ENCODE measurements around the gene CLCNKA. TPM values are rescaled to one million over a fixed set of nuclear protein-coding genes. Genes with fewer than 3 reads are reported as not detected.

The CLCNKA gene
- 0.03 TPM for polyA plus RNA-seq (2013)

DNA sequence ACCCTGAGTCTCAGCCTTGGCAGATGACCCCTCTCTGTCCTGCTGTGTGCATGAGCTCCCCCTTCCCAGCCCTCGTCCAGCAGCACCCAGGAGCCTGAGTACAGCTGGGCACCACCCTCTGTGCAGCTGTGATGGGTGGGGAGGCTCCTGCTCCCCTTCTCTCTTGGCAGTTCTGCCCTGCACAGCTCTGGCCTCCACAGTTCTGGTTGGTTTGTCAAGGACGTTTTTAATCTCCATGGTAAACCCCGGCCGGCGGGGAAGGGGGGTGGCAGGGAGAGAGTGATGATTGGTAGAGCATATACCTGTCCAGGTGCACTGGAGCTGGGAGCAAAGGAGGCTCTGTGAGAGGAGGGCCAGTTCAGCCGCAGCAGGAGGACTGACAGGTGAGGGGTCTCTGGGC is at the start of gene CLCNKA:
Gene CLCNKA (plus strand): TSS at position 356 of the 400 bp plus-strand sequence. CDS start 584 bp downstream, outside the sequence.
- Histone ChIP-seq H3K27ac (ENCODE audit: insufficient read depth in 1 of 2, low read depth in 1 of 2, low read length in 2 of 2, poor library complexity in 1 of 2, severe bottlenecking in 2 of 2) (no peak within 1 kb of the TSS), H3K4me1 (ENCODE audit: control extremely low read depth in 1 of 4, control insufficient read depth in 4 of 4, insufficient read depth in 4 of 4, low read length in 3 of 4) (peaks cover 0 to under 1% (median 0%) of the 10 kb centered on the region in 4 experiments), H3K27me3 (replicated peaks in 2 of 5; ENCODE audit: control insufficient read depth in 4 of 5, insufficient read depth in 5 of 5, low read length in 4 of 5) (peaks cover 0 to 5% (median 0%) of the 10 kb centered on the region in 5 experiments), H3K4me3 (ENCODE audit: control insufficient read depth in 1 of 7, extremely low read depth in 1 of 7, insufficient read depth in 4 of 7, low read depth in 2 of 7, low read length in 6 of 7) (no peak within 1 kb of the TSS), H3K9me3 (ENCODE audit: control extremely low read depth in 1 of 5, control insufficient read depth in 4 of 5, insufficient read depth in 2 of 5, low read depth in 1 of 5, low read length in 4 of 5) (no peaks in the 10 kb centered on the region), H3K36me3 (ENCODE audit: control insufficient read depth in 4 of 4, insufficient read depth in 4 of 4, low read length in 3 of 4) (no peaks in the 10 kb centered on the region)
- POLR2A ChIA-PET: no interaction called here
- no peak for DNase-seq
- 81% methylated on average over 5 of the region's 6 CpGs for WGBS (ENCODE audit: insufficient coverage)
- CTCF ChIA-PET: no interaction called here

DNA sequence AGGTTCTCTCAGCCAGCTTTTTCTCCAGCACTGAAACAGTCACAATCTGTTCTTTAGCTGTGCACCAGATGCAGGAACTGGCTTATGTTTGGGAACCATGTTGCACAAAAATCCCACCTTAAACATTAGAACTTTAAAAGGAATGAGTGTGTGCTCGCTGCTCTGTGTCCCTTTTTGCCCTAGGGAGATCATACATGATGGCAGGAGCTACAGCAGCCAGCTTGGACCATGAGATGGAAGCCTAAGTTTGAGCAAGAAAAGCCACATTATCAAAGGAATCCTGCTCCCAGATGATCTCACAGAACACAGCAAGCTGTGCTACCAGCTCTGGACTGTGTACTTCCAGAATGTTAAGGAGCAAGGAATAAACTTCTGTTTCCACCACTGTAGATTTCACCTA is 49.4 kb upstream of the CLCNKA start:
- ChIA-PET POLR2A (no interaction called here), CTCF (interaction anchor here (1.4 kb wide), 1 partner anchor 181 kb away, joined by 4 read pairs; no protein-coding TSS in a partner anchor)
- no peak for DNase-seq
- no peaks in the 10 kb centered on the region for H3K27me3 ChIP-seq (replicated peaks in 2 of 5; ENCODE audit: control insufficient read depth in 4 of 5, insufficient read depth in 5 of 5, low read length in 4 of 5)
- no peak overlapping the region for H3K4me3 ChIP-seq (ENCODE audit: control insufficient read depth in 1 of 7, extremely low read depth in 1 of 7, insufficient read depth in 4 of 7, low read depth in 2 of 7, low read length in 6 of 7)
- peaks cover 13 to 45% (median 32%) of the 10 kb centered on the region in 4 experiments for H3K36me3 ChIP-seq (ENCODE audit: control insufficient read depth in 4 of 4, insufficient read depth in 4 of 4, low read length in 3 of 4)
- peaks cover 0 to 4% (median 2%) of the 10 kb centered on the region in 5 experiments for H3K9me3 ChIP-seq (ENCODE audit: control extremely low read depth in 1 of 5, control insufficient read depth in 4 of 5, insufficient read depth in 2 of 5, low read depth in 1 of 5, low read length in 4 of 5)
- 100% methylated on average over 1 of the region's 1 CpG for WGBS (ENCODE audit: insufficient coverage)
- H3K4me1 ChIP-seq (ENCODE audit: control extremely low read depth in 1 of 4, control insufficient read depth in 4 of 4, insufficient read depth in 4 of 4, low read length in 3 of 4): peaks cover 6 to 15% (median 10%) of the 10 kb centered on the region in 4 experiments
- H3K27ac ChIP-seq (ENCODE audit: insufficient read depth in 1 of 2, low read depth in 1 of 2, low read length in 2 of 2, poor library complexity in 1 of 2, severe bottlenecking in 2 of 2): no peak overlapping the region

- Histone ChIP-seq H3K4me3 (ENCODE audit: control insufficient read depth in 1 of 7, extremely low read depth in 1 of 7, insufficient read depth in 4 of 7, low read depth in 2 of 7, low read length in 6 of 7) (no peak overlapping the region), H3K27ac (ENCODE audit: insufficient read depth in 1 of 2, low read depth in 1 of 2, low read length in 2 of 2, poor library complexity in 1 of 2, severe bottlenecking in 2 of 2) (no peak overlapping the region), H3K4me1 (ENCODE audit: control extremely low read depth in 1 of 4, control insufficient read depth in 4 of 4, insufficient read depth in 4 of 4, low read length in 3 of 4) (peaks cover 6 to 15% (median 10%) of the 10 kb centered on the region in 4 experiments), H3K27me3 (replicated peaks in 2 of 5; ENCODE audit: control insufficient read depth in 4 of 5, insufficient read depth in 5 of 5, low read length in 4 of 5) (no peaks in the 10 kb centered on the region), H3K9me3 (ENCODE audit: control extremely low read depth in 1 of 5, control insufficient read depth in 4 of 5, insufficient read depth in 2 of 5, low read depth in 1 of 5, low read length in 4 of 5) (peaks cover 0 to 4% (median 2%) of the 10 kb centered on the region in 5 experiments), H3K36me3 (ENCODE audit: control insufficient read depth in 4 of 4, insufficient read depth in 4 of 4, low read length in 3 of 4) (peaks cover 13 to 38% (median 26%) of the 10 kb centered on the region in 4 experiments)
- ChIA-PET CTCF (interaction anchor here (0.7 to 1.4 kb wide), 3 partner anchors 27 to 183 kb away, joined by 3 to 4 read pairs (median 3); no protein-coding TSS in a partner anchor), POLR2A (interaction anchor here (0.7 kb wide), 1 partner anchor 77 kb away, joined by 6 read pairs; no protein-coding TSS in a partner anchor)
- DNase-seq: no peak
- WGBS (ENCODE audit: insufficient coverage): 94% methylated on average over 3 of the region's 4 CpGs
Measured at GRCh38 chr1:15973772-15974171, 48.1 kb upstream of the CLCNKA start.

DNA sequence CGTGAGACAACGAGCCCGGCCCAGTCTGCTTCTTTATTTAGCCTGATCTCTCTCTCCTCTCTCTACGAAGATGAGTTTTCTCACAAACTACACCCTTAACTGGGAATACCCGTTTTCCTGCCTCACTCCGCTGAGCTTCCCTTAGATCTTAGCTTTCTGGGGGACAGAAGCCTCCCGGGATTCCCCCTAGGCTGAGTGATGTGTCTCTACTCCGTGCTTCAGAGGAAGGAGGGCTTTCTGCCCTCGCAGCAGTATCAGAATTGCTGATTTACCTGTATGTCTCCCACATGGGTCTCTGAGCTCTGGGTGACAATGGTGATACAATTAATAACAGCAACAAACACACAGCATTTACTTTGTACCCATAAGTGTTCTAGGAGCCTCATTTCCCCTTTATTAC is 47.0 kb upstream of the CLCNKA start:
- Histone ChIP-seq H3K27me3 (replicated peaks in 2 of 5; ENCODE audit: control insufficient read depth in 4 of 5, insufficient read depth in 5 of 5, low read length in 4 of 5) (no peaks in the 10 kb centered on the region), H3K27ac (ENCODE audit: insufficient read depth in 1 of 2, low read depth in 1 of 2, low read length in 2 of 2, poor library complexity in 1 of 2, severe bottlenecking in 2 of 2) (peak overlapping the region in 1 of 2 experiments; percentile 81), H3K4me1 (ENCODE audit: control extremely low read depth in 1 of 4, control insufficient read depth in 4 of 4, insufficient read depth in 4 of 4, low read length in 3 of 4) (peaks cover 6 to 15% (median 10%) of the 10 kb centered on the region in 4 experiments), H3K4me3 (ENCODE audit: control insufficient read depth in 1 of 7, extremely low read depth in 1 of 7, insufficient read depth in 4 of 7, low read depth in 2 of 7, low read length in 6 of 7) (peak overlapping the region; percentile 74 to 90 (median 83)), H3K9me3 (ENCODE audit: control extremely low read depth in 1 of 5, control insufficient read depth in 4 of 5, insufficient read depth in 2 of 5, low read depth in 1 of 5, low read length in 4 of 5) (peaks cover 0 to 2% (median 0%) of the 10 kb centered on the region in 5 experiments), H3K36me3 (ENCODE audit: control insufficient read depth in 4 of 4, insufficient read depth in 4 of 4, low read length in 3 of 4) (peaks cover 13 to 28% (median 20%) of the 10 kb centered on the region in 4 experiments)
- no peak for DNase-seq
- CTCF ChIA-PET: interaction anchor here (0.6 to 2.2 kb wide), 5 partner anchors 11 to 37 kb away, joined by 3 to 7 read pairs (median 3); no protein-coding TSS in a partner anchor
- WGBS (ENCODE audit: insufficient coverage): 91% methylated on average over 8 of the region's 9 CpGs
- POLR2A ChIA-PET: interaction anchor here (1.4 to 1.6 kb wide), 2 partner anchors 24 to 30 kb away, joined by 3 read pairs; no protein-coding TSS in a partner anchor

- ChIA-PET CTCF (interaction anchor here (0.6 to 2.2 kb wide), 8 partner anchors 12 to 181 kb away, joined by 3 to 7 read pairs (median 3); no protein-coding TSS in a partner anchor), POLR2A (interaction anchor here (1.4 to 1.6 kb wide), 2 partner anchors 24 to 30 kb away, joined by 3 read pairs; no protein-coding TSS in a partner anchor)
- peak overlapping the region; percentile 68 to 81 for H3K27ac ChIP-seq (ENCODE audit: insufficient read depth in 1 of 2, low read depth in 1 of 2, low read length in 2 of 2, poor library complexity in 1 of 2, severe bottlenecking in 2 of 2)
- peaks cover 6 to 15% (median 10%) of the 10 kb centered on the region in 4 experiments for H3K4me1 ChIP-seq (ENCODE audit: control extremely low read depth in 1 of 4, control insufficient read depth in 4 of 4, insufficient read depth in 4 of 4, low read length in 3 of 4)
- H3K27me3 ChIP-seq (replicated peaks in 2 of 5; ENCODE audit: control insufficient read depth in 4 of 5, insufficient read depth in 5 of 5, low read length in 4 of 5): no peaks in the 10 kb centered on the region
- peak; percentile 49 to 64 (median 56) for DNase-seq
- H3K36me3 ChIP-seq (ENCODE audit: control insufficient read depth in 4 of 4, insufficient read depth in 4 of 4, low read length in 3 of 4): peaks cover 13 to 24% (median 18%) of the 10 kb centered on the region in 4 experiments
- H3K9me3 ChIP-seq (ENCODE audit: control extremely low read depth in 1 of 5, control insufficient read depth in 4 of 5, insufficient read depth in 2 of 5, low read depth in 1 of 5, low read length in 4 of 5): peaks cover 0 to 2% (median 0%) of the 10 kb centered on the region in 5 experiments
- under 1% methylated on average over 38 of the region's 47 CpGs for WGBS (ENCODE audit: insufficient coverage)
- H3K4me3 ChIP-seq (ENCODE audit: control insufficient read depth in 1 of 7, extremely low read depth in 1 of 7, insufficient read depth in 4 of 7, low read depth in 2 of 7, low read length in 6 of 7): peak overlapping the region; percentile 74 to 90 (median 83)
Measured at GRCh38 chr1:15975358-15975804, 46.5 kb upstream of the CLCNKA start.

DNA sequence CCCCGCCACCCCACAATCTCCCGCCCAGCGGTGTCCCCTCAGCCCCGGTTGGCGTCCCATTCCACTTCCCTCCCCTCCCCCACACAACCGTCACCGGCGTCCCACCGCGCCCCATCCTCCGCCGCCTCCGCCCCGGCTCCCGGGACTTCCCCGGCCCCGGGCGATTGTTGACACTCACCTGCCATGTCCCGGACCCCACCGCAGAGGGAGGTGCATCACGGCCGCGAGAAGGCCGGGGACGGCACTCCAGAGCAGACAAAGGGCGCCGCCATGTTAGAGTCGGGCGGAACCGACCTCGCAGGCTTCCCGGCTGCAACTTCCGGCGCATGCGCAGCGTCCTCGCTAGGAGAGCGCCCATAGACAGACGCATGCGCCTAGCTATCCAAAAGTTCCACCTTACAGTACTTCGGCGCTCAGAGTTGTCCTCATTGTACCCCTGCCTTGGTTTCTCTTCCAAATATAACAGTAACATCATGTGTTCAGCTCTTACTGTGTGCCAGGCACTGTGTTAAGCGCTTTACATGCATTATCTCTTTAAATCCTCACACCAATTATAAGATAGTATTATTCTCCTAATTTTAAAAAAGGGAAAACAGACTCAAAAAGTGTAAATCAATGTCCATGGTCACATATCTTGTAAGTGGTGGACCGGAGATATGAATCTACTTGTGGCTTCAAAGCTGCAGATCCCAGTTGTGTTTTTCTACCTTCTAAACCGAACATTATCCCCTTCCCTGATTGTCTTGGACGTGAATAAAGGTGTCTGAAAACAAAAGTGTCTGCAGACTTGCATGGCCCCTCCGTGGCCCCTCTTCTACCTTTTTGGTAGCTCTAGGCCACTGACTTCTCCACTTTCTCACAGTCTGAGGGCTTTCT is 45.8 kb upstream of the CLCNKA start, which contains the start of gene ZBTB17:
Gene ZBTB17 (minus strand): TSS at position 297 of the 876 bp plus-strand sequence. CDS start 27,606 bp downstream, outside the sequence.
- POLR2A ChIA-PET: interaction anchor here (0.8 to 1.6 kb wide), 3 partner anchors 25 to 31 kb away, joined by 3 read pairs; no protein-coding TSS in a partner anchor
- peaks cover 11 to 23% (median 17%) of the 10 kb centered on the region in 4 experiments for H3K36me3 ChIP-seq (ENCODE audit: control insufficient read depth in 4 of 4, insufficient read depth in 4 of 4, low read length in 3 of 4)
- no peaks in the 10 kb centered on the region for H3K27me3 ChIP-seq (replicated peaks in 2 of 5; ENCODE audit: control insufficient read depth in 4 of 5, insufficient read depth in 5 of 5, low read length in 4 of 5)
- DNase-seq: peak; percentile 93 to 96 (median 94)
- peaks cover 0 to 2% (median 0%) of the 10 kb centered on the region in 5 experiments for H3K9me3 ChIP-seq (ENCODE audit: control extremely low read depth in 1 of 5, control insufficient read depth in 4 of 5, insufficient read depth in 2 of 5, low read depth in 1 of 5, low read length in 4 of 5)
- peaks cover 6 to 15% (median 10%) of the 10 kb centered on the region in 4 experiments for H3K4me1 ChIP-seq (ENCODE audit: control extremely low read depth in 1 of 4, control insufficient read depth in 4 of 4, insufficient read depth in 4 of 4, low read length in 3 of 4)
- H3K27ac ChIP-seq (ENCODE audit: insufficient read depth in 1 of 2, low read depth in 1 of 2, low read length in 2 of 2, poor library complexity in 1 of 2, severe bottlenecking in 2 of 2): peak within 1 kb of the TSS; percentile 68 to 81
- H3K4me3 ChIP-seq (ENCODE audit: control insufficient read depth in 1 of 7, extremely low read depth in 1 of 7, insufficient read depth in 4 of 7, low read depth in 2 of 7, low read length in 6 of 7): peak within 1 kb of the TSS; percentile 74 to 90 (median 83)
- CTCF ChIA-PET: interaction anchor here (1.0 to 2.2 kb wide), 9 partner anchors 10 to 182 kb away, joined by 3 to 7 read pairs (median 3); no protein-coding TSS in a partner anchor
- 8% methylated on average over 40 of the region's 47 CpGs for WGBS (ENCODE audit: insufficient coverage)
